IPS DF 19.7 (cell line): ENCODE measurements around the gene AGAP9.
"Not testable (repeated sequence)": the region's sequence is repeated elsewhere in the genome, so short reads cannot be mapped to it uniquely, and the experiment has no call there.

Experiments
- DNase-seq: peaks from one replicate; pipeline ENCODE4 v3.0.0-alpha.2; 2013; ENCODE audit warnings: low read depth, low spot score

The AGAP9 gene

GRCh38 chr10:47457528-47457820 lies 66.0 kb downstream of the AGAP9 start:
- no peak for DNase-seq

- DNase-seq: no peak
These were observed 66.5 kb downstream of the AGAP9 start for GRCh38 chr10:47456794-47457527.

- DNase-seq: no peak
These were observed 67.2 kb downstream of the AGAP9 start for GRCh38 chr10:47456079-47456785.

GRCh38 chr10:47455350-47456078 lies 67.9 kb downstream of the AGAP9 start:
- DNase-seq: not testable (repeated sequence)

- DNase-seq: no peak
These were observed 68.7 kb downstream of the AGAP9 start for GRCh38 chr10:47454780-47455058.

- DNase-seq: no peak
These were observed 69.2 kb downstream of the AGAP9 start for GRCh38 chr10:47454008-47454779.

GRCh38 chr10:47453141-47454007 lies 70.1 kb downstream of the AGAP9 start:
- DNase-seq: no peak

GRCh38 chr10:47452495-47453140 lies 70.8 kb downstream of the AGAP9 start:
- DNase-seq: no peak

GRCh38 chr10:47451998-47452494 lies 71.4 kb downstream of the AGAP9 start:
- no peak for DNase-seq
